NCI-H2196 (cell line): Measurements from ENCODE around the gene MZF1.

Experiments used
- DNase-seq: peaks from one replicate; lab custom pipeline; 2025; ENCODE audit not compliant: unreplicated experiment; lab: John Stamatoyannopoulos, UW

MZF1 gene

DNA sequence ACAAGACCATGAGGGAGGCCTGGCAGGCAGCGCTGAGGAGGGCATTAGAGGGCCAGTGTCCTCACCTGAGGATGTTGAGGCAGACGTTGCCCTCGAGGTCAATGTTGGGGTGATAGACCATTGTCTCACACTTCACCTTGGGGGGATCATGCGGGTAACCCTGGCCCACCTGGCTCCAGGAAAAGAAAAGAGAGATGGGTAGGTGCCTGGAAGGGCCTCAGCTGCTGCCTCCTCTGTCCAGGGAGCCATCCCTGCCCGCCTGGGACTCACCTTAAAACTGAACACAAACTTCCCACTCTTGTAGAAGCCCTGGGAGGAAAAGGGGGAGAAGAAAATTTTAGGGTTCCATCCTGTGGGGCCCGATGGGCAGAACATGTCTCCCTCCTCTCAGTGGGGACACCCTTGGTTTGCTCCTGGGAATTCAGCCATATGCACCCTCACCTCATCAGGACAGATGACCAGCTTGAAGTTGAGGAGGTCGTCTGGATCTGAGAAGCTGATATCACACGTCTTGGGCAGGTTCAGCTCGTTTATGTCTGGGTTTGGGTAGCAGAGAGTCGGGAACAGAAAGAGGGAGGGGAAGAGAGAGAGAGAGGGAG, 16.4 kb downstream of the MZF1 start:
- DNase-seq: no peak

DNA sequence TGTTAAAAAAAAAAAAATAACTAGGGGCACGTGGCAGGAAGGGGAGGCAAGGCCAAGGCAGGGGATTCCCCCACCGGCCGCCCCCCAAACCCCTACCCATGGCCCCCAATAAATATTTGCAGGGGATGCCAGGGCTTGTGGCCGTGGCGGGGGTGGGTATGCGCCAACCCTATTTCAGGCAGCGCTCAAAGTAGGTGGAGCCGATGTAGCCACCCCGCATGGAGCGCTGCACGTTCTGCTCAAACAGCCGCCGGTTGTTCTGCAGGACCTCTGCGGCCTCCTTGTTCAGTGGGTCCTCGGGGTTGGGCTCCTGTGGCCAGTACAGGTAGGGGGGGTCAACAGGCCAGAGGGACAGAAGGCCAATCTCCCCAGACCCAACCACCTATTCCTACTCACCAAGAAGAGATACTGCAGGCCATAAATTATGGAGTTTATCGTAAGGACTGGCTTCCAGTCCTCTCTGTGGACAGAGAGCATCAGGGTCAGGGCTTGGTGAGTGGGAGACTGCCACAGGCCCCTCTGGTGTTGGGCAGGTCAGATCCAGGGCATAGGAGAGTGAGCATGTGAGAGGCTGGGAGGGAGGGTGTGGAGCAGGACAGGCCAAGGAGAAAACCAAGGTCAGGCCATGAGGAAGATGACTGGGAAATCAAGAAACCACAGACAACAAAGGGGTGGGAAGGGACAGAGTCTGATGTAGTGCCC, 17.1 kb downstream of the MZF1 start:
- DNase-seq: no peak

DNA sequence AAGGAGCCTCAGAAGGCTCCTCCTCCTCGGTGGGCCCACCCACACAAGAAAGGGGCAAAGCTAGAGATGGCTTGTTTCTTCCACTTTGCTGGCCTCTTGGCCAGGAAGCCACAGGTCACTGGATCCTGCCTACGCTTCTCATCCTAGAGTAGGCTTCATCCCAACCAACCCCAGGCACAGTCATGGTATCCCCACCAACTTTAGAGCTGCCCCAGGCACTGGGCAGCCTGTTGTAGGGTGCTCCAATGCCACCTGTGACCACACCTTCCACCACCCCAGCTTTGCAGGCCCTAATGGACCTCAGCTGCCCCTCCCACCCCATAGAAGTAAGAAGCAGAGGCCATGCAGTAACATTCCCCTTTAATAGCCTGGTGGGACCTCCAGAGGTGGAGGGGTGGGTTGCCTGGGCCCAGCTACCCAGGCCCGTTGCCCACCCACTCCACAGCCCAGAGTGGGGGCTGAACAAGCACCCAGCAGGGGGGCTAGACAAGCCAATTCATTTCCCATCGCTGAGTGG, 17.7 kb downstream of the MZF1 start:
- no peak for DNase-seq

DNA sequence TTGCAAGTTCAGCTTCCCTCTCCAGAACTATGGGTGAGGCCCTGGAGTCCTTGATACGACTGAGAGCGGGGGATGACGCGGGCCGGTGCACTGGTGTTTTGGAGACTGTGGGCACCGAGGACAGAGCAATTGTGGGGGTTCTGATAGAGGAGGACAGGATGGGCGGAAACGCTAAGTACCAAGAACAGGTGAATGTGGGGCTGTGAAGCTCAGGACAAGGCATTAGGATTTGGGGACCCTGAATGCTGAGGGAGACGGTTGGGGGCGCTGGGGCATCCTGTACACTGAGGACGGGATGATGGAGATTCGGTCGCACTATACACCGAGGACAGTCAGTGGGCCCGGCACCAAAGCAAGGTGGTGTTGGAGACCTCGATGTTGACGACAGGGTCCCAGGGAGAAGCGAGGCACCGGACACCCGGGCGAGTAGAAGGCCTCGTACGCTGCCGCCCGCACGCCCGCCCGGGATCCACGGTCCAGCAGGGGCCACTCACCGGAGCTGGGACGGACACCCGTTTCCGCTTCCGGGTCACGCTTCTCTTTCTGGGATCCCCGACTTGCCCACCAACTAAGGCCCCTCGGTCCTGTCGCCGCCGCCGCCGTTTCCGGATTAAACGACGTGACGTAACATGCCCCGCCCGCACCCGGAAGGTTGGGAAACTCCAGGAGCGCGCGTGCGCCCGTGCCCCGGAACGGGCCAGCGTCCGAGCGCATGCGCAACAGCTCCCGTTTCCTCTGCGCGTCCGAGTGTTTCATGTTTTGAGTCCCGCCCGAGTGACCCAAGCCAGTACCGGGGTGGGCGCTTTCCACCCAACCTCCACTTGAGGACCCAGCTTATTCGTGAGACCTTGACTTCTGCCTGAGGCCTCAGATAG, 18.4 kb downstream of the MZF1 start, which contains the start of gene CHMP2A:
Gene CHMP2A (minus strand): TSS at position 612 of the 875 bp plus-strand sequence. CDS start 893 bp downstream, outside the sequence.
- no peak for DNase-seq

DNA sequence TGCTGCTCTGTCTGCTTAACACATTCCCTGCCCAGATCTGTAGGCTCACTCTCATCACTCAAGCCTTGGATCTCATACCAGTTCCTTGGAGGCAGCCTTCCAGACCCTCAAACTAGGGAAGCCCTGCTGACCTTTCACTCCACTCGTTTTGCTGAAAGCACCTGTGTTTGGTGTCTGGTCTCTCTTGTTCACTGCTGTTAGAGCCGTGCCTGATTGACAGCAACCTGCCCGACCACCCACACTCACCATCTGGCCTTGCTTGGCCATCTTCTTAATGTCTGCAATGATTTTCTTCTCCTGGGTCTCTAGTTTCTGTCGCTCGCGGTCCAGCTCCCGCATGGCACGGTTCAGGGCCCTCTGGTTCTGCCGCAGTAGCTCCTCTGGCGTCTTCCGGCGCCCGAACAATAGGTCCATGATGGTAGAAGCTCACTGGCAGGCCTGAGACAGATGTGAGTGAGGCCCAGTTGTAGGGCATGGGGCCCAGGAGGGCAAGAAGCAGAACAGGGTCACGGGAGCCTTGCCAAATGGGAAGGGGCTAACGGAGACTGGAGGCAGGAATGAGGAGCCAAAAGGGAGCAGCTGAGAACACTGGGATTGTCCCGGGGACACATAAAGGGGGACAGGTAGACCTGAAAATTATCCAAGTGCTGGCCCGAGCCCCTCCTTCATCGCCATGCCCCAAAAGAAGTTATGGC, 19.2 kb downstream of the MZF1 start:
- DNase-seq: no peak

DNA sequence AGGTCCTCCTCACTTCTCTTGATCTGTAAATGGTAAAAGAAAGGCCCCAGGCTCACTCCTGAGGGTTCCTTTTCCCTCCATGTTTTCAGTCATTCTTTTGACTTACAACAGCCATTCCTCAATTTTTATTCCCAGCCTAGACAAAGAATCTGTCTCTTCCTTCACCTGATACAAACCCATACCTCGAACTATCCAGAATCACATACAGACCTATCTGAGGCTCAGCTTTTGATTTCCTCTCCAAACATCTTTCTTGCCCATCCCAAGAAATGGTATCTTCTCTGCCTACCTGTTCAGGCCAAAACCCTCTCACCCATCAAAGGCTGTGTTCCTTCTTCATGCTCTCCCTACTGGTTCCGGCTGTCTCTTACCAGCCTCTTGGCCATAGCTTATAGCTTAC, 20.5 kb downstream of the MZF1 start:
- DNase-seq: no peak

DNA sequence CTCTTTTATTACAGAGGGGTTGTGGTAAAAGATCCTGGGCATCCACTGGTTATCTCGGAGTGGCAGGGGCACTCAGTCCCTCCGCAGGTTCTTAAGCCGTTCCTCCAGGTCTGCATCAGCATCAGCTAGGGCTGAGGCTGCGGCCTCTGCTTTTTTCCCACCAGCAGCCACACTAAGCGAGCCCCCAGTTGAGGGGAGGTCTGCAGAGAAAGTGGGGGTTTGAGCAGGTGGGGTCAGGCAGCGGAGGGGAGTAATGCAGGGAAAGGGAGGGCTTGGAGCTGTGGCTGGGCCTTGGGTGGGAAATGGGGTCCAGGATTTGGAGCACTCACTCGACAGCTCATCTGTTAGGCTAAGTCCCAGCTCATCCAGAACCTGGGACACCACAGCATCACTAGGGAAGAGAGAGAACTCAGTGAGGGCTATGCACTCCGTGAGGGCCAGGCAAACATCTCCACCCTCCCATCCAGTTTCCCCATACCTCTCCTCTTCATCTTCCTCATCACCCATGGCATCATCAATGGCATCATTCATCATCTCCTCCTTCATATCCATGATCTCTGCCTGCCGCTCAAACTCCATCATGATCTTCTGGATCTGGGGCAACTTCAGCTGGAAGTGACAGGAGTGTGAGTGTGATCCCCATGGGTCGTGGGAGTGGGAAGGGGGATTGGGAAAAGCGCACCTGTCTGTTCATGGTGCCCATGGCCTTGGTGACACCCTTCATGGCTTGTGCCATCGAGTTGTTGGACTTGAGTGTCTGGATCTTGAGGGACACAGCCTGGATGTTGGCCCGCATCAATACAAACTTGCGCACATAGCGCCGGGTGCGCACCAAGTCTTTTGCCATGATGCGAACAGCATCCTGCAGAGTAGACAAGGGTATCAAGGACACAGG, 21.3 kb downstream of the MZF1 start:
- no peak for DNase-seq

DNA sequence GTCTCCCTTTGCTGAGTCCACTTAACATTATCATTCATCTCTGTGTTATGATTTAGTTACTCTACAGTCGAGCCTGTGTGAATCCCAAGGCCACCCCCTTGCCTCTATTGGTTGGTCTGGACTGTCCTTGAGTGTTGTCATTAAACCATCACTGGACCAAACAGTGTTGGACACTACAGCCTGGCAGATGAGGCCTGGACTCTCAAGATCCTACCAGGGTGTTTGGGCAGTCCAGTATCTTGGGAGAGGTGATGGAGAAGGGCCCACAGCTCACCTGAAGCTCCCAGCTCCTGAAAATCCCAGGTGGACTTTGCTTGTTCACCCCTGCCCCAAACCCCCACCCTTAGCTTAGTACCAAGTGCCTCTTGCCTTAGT, 22.0 kb downstream of the MZF1 start:
- DNase-seq: no peak

DNA sequence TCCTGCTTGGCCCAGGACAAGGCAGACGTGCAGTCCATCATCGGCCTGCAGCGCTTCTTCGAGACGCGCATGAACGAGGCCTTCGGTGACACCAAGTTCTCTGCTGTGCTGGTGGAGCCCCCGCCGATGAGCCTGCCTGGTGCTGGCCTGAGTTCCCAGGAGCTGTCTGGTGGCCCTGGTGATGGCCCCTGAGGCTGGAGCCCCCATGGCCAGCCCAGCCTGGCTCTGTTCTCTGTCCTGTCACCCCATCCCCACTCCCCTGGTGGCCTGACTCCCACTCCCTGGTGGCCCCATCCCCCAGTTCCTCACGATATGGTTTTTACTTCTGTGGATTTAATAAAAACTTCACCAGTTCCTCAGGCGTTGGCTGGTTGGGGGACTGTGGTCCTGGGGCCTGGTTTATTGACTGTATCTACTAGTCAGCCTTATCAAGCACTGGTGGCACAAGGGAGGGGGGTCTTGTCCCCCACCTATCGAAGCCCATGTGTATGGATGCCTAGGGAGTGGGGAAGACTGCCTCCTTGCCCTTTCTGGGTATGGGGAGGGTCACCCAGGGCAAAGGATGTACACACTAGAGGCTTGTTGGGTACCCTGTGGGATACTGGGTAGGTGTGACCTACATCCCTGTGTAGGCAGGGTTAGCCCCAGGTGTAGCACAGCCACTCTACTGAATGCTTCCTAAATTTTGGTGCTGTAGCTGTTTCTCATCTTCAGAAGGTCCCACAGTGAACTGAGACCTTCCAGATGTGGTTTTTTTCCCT, 22.6 kb downstream of the MZF1 start:
- no peak for DNase-seq

DNA sequence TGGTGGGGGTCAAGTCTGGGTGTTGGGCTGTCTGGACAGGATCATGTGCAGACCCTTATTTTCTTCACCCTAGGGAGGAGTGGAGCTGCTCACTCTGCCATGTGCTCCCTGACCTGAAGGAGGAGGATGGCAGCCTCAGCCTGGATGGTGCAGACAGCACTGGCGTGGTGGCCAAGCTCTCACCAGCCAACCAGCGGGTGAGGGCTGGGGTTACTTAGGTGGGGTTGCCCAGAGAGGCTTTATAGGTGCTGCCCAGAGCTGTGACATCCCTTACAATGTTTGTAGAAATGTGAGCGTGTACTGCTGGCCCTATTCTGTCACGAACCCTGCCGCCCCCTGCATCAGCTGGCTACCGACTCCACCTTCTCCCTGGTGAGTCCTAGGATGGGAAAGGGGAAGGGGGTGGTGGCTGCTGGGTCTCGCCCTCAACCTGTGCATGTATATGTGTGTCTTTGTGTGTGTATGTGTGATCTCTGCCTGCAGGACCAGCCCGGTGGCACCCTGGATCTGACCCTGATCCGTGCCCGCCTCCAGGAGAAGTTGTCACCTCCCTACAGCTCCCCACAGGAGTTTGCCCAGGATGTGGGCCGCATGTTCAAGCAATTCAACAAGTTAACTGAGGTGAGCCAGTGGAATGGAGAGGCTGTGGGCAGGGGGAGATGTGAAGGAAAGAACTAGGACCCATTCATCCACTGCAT, 23.3 kb downstream of the MZF1 start:
- no peak for DNase-seq

DNA sequence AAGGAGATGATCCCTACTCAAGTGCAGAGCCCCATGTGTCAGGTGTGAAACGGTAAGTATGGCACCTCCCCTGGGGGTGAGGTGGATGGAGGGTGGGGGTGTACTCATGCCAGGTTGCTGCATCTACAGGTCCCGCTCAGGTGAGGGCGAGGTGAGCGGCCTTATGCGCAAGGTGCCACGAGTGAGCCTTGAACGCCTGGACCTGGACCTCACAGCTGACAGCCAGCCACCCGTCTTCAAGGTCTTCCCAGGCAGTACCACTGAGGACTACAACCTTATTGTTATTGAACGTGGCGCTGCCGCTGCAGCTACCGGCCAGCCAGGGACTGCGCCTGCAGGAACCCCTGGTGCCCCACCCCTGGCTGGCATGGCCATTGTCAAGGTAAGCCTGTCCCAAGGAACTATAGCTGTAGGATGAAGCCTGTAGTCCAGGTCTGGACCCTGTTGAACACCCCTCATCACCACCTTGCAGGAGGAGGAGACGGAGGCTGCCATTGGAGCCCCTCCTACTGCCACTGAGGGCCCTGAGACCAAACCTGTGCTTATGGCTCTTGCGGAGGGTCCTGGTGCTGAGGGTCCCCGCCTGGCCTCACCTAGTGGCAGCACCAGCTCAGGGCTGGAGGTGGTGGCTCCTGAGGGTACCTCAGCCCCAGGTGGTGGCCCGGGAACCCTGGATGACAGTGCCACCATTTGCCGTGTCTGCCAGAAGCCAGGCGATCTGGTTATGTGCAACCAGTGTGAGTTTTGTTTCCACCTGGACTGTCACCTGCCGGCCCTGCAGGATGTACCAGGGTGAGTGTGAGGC, 24.1 kb downstream of the MZF1 start:
- DNase-seq: no peak

DNA sequence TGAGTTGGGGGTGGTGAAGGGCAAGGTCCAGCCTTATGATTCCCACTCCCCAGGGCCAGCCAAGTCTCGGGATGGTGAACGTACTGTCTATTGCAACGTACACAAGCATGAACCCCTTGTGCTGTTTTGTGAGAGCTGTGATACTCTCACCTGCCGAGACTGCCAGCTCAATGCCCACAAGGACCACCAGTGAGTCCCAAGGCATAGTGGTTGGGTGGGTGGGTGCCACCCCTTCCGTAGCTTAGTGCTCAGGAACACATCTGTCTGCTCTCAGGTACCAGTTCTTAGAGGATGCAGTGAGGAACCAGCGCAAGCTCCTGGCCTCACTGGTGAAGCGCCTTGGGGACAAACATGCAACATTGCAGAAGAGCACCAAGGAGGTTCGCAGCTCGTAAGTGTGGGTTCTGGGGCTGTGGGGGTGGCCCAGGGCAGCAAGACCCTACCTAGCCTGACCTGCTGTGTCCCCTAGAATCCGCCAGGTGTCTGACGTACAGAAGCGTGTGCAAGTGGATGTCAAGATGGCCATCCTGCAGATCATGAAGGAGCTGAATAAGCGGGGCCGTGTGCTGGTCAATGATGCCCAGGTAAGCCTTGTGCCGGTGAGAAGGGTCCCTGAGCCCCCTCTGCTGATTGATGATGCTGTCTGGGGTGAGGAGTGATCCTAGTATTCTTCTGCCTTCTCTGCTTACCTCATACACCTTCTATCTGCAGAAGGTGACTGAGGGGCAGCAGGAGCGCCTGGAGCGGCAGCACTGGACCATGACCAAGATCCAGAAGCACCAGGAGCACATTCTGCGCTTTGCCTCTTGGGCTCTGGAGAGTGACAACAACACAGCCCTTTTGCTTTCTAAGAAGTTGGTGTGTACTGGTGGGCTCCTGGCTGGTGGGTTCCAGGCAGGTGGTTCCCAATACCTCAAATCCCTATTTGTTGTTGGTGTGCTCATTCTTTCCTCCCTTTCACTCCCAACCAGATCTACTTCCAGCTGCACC, 25.5 kb downstream of the MZF1 start:
- DNase-seq: no peak

DNA sequence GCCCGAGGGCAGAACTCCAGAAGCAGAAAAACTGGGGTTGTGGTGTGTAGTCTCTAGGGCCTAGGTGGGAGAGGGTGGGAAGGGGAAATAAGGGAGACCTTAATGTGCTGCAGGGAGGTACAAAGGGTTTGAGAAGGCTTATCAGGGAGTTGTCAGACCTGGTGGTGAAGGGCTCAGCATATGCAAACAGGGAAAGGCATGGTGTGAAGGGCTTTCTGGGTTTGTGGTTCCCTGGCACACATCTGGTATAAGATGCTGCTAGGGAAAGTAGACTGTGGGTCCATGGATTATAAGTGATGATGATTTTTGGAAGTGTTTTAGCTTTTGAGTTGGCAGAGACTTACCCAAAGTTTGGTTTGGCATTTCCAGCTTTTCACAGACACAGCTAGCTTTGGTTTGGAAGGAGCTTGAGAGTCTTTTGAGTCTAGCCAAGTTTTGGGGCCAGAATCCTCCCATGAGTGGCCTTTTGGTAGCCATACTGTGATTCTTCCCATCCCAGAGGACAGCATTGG, 27.1 kb downstream of the MZF1 start:
- no peak for DNase-seq

DNA sequence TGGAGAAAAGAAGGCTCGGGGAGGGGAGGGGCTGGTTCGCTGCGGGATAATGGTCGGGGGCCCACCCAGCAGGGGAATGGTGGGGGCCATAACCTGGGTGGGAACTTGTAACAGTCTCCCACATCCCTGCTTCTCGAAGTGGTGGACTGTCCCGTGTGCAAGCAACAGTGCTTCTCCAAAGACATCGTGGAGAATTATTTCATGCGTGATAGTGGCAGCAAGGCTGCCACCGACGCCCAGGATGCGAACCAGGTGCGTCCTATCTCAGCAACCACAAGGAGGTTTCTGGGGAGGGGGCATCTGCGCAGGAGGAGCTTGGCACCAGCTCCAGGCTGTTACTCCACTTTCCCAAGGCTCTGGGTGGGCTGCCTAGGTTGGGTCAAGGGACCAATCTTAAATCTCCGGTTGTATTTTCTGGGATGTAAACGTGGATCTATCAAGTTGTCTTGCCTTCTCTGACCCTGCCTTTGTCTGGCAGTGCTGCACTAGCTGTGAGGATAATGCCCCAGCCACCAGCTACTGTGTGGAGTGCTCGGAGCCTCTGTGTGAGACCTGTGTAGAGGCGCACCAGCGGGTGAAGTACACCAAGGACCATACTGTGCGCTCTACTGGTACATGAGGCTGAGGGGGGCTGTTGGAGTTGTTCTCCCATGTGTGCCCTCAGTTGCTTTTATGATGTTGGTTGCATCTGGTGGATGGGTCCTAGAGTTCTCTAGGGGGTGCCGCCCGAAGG, 27.7 kb downstream of the MZF1 start:
- DNase-seq: no peak

DNA sequence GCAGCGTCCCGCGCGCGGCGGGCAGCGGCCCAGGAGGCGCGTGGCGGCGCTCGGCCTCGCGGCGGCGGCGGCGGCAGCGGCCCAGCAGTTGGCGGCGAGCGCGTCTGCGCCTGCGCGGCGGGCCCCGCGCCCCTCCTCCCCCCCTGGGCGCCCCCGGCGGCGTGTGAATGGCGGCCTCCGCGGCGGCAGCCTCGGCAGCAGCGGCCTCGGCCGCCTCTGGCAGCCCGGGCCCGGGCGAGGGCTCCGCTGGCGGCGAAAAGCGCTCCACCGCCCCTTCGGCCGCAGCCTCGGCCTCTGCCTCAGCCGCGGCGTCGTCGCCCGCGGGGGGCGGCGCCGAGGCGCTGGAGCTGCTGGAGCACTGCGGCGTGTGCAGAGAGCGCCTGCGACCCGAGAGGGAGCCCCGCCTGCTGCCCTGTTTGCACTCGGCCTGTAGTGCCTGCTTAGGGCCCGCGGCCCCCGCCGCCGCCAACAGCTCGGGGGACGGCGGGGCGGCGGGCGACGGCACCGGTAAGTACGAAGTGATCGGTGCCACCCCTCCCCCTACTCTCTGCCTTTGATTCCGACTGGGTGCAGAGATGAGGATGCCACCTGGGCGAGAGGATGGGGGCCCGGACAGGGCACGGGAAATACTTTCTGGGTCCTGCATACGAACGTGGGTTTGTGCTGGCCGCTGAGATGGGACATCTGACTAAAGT, 28.4 kb downstream of the MZF1 start:
- no peak for DNase-seq
